Mucosa of descending colon (tissue), 3 donors: ENCODE data around the gene OVCH1. TPM values are rescaled to one million over a fixed set of nuclear protein-coding genes. Genes with fewer than 3 reads are reported as not detected.
A peak's percentile ranks its signal among the peaks of the same experiment; 100 is the strongest.

Experiments used
- ATAC-seq: fragments of 200-7000 bp; cut with Tn5 transposase; one replicate; pipeline ENCODE4 v1.9.1; 2020; ENCODE audit warnings: mild to moderate bottlenecking, moderate library complexity
- DNase-seq, 3 donors: peaks; one replicate each; pipeline ENCODE4 v3.0.0-alpha.2; 2020
- H3K36me3 ChIP-seq: fragments of 200-600 bp; one replicate; pipeline ENCODE4 v1.8.0; 2021; ENCODE audit warnings: low read depth, mild to moderate bottlenecking
- H3K4me1 ChIP-seq: fragments of 200-600 bp; one replicate; pipeline ENCODE4 v1.8.0; 2021; ENCODE audit warnings: low read depth, mild to moderate bottlenecking
- H3K4me3 ChIP-seq: fragments of 200-600 bp; one replicate; pipeline ENCODE4 v1.8.0; 2021; ENCODE audit warnings: mild to moderate bottlenecking
- H3K9me3 ChIP-seq: fragments of 200-600 bp; one replicate; pipeline ENCODE4 v1.8.0; 2021; ENCODE audit warnings: mild to moderate bottlenecking
- intact Hi-C, 2 donors: fragments of 100-400 bp; cut with DNase I in 1 of 2; cut with micrococcal nuclease in 1 of 2; formaldehyde crosslinking; loops; one replicate each; pipeline versions ENCODE4 v1.11.0 to v1.11.1; 2022; cut with DNase I, micrococcal nuclease
- total RNA-seq, 3 donors: library from RNA; stranded (reverse); fragmentation: NEBNext Ultra II Directional in 2 of 3; extraction: Animal tissue kit (Norgen Biotek cat#: 25700) in 2 of 3; gene quantifications; one replicate each; pipeline versions ENCODE4 v1.2.1 to v1.2.4, GENCODE V29; 2021 to 2023
- TF ChIP-seq, protein P1 (sequence below): fragments of 200-600 bp; IDR thresholded peaks from one replicate; pipeline ENCODE4 v1.8.0; 2022; ENCODE audit warnings: antibody characterized with exemption, mild to moderate bottlenecking
- donor health status: DM: no; HTN: no; CAD: no; lungs with moderate emphysema.
- donor health status: DM: no; HTN: no; CAD: no.
- donor health status: DM: no; HTN: yes; CAD: no.

OVCH1 gene
- total RNA-seq, 3 donors from 2014 or later: 0.70 TPM; not detected in 2

DNA sequence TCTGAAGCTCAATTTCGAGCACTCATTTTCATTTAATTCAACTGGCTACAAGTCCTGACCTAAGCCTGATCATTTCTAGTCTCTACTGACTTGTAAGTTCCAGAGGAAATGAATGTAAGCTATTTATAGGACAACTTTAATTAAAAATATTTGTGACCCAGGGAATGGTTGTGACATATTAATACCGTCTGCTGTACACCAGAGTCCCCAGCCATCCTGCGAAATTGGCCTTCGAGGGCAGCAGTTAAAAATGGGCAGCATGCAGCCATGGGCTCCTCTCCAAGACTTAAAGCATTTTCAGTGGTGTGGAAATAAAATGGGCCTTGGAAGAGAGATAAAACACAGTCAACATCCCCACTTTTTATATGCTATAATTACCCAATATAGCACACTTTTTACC, 30.7 kb upstream of the OVCH1 start:
- no peaks in the 10 kb centered on the region for H3K4me1 ChIP-seq
- H3K9me3 ChIP-seq: no peaks in the 10 kb centered on the region
- DNase-seq: no peak
- intact Hi-C loops: no loop called here
- no peak overlapping the region for H3K4me3 ChIP-seq
- no peak for ATAC-seq
- TF ChIP-seq, protein P1, sequence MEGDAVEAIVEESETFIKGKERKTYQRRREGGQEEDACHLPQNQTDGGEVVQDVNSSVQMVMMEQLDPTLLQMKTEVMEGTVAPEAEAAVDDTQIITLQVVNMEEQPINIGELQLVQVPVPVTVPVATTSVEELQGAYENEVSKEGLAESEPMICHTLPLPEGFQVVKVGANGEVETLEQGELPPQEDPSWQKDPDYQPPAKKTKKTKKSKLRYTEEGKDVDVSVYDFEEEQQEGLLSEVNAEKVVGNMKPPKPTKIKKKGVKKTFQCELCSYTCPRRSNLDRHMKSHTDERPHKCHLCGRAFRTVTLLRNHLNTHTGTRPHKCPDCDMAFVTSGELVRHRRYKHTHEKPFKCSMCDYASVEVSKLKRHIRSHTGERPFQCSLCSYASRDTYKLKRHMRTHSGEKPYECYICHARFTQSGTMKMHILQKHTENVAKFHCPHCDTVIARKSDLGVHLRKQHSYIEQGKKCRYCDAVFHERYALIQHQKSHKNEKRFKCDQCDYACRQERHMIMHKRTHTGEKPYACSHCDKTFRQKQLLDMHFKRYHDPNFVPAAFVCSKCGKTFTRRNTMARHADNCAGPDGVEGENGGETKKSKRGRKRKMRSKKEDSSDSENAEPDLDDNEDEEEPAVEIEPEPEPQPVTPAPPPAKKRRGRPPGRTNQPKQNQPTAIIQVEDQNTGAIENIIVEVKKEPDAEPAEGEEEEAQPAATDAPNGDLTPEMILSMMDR: no peak
- no peaks in the 10 kb centered on the region for H3K36me3 ChIP-seq

DNA sequence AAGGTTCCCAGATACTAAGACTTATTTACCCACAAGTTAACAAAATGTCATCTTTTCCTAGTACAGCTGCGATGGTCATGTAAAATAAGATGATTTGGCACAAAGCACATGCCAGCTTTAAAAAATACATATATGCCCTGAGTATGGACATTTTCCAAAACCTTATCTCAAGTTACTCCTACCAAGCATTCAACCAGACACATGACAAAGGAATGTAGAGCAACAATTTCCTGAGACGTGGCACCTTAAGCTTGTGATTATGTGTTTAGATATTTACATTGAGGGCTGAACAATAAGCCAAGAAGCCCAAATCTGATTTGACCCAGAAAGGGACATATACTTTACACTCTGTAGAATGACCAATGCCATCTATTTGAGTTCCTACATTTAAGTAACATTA, 24.5 kb upstream of the OVCH1 start:
- intact Hi-C loops: no loop called here
- ATAC-seq (no peak), DNase-seq (no peak)
- H3K9me3 ChIP-seq: no peaks in the 10 kb centered on the region
- H3K4me3 ChIP-seq: no peak overlapping the region
- H3K4me1 ChIP-seq: no peaks in the 10 kb centered on the region
- no peaks in the 10 kb centered on the region for H3K36me3 ChIP-seq
- TF ChIP-seq, protein P1: no peak

DNA sequence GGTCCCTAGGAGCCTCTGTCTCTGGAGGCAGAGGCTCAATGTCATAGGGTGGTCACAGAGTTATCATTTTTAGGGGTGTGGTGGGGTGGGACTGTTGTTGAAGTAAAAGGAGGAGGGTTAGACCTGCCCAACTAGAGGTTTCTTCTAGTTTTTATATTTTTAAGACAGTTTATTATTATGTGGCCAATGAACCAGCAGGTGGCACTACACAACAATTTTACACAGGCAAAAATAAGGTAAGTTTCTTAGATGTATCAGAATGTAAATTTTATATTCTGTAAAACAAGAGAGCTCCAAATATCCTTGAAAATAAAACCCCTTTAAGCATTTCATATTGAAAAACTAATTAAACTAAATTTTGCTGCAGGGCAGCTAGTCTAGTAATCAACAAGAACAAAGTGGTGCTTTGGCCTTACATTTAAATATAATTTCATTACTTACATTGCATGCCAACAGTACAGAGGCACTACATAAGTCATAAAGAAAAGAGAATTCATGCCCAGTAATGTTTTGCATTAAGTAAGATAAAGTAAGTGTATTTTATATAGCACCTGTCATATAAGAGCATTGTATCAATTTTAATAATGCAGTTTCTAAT, 22.2 kb upstream of the OVCH1 start:
- ATAC-seq (no peak), DNase-seq (peak in 1 of 3 donors; percentile 58)
- intact Hi-C loops: no loop called here
- Histone ChIP-seq H3K36me3 (no peaks in the 10 kb centered on the region), H3K4me3 (no peak overlapping the region), H3K9me3 (no peaks in the 10 kb centered on the region), H3K4me1 (no peaks in the 10 kb centered on the region)
- TF ChIP-seq, protein P1: peak; percentile 24

DNA sequence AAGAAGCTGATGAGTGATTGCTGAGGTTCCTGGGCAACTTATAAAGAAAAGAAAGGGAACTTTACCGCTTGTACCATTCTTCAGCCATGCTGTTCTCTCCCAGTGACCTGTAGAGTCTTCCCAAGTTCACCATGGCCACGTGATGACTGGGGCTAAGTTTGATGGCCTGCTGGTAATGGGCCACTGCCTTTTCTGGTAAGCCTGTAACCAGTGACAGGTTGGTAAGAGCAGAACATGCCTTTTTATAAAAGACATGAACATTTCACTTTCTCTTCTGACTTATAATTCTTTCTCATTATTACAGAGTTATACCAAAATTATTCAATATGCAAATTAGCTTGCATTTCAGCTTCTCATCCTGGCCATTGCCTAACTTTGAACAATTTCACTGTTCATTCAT, 20.9 kb upstream of the OVCH1 start:
- TF ChIP-seq, protein P1: no peak
- no peak overlapping the region for H3K4me3 ChIP-seq
- H3K9me3 ChIP-seq: no peaks in the 10 kb centered on the region
- H3K4me1 ChIP-seq: no peaks in the 10 kb centered on the region
- intact Hi-C loops: no loop called here
- ATAC-seq: no peak
- no peak for DNase-seq
- no peaks in the 10 kb centered on the region for H3K36me3 ChIP-seq

DNA sequence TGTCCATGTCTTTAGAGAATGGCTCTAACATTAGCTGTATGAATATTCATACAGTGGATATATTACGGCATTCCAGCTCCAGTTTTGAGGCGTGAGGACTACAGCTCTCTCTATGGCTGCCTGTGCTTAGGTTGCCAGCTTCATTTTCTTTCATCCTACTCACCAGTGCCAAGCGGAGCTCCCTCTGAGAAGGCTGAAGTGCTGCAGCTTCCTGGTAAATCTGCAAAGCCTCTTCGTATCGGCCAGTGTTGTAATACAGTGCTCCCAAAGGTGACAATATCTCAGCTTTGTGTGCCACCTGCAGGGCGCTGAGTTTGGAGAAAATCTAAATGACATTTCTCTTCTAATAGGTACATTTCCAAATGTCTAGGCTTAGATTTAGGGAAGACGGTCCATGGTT, 19.8 kb upstream of the OVCH1 start:
- DNase-seq: peak in 2 of 3 donors; percentile 21 to 30

More for the DNA sequence above, 19.8 kb upstream of the OVCH1 start:
- TF ChIP-seq, protein P1: no peak
- ATAC-seq: peak; percentile 44
- intact Hi-C loops: no loop called here
- no peak overlapping the region for H3K4me3 ChIP-seq
- H3K36me3 ChIP-seq: no peaks in the 10 kb centered on the region
- no peaks in the 10 kb centered on the region for H3K4me1 ChIP-seq
- no peaks in the 10 kb centered on the region for H3K9me3 ChIP-seq
